ENCODE measurements around the gene KIF26B.

KIF26B gene

DNA sequence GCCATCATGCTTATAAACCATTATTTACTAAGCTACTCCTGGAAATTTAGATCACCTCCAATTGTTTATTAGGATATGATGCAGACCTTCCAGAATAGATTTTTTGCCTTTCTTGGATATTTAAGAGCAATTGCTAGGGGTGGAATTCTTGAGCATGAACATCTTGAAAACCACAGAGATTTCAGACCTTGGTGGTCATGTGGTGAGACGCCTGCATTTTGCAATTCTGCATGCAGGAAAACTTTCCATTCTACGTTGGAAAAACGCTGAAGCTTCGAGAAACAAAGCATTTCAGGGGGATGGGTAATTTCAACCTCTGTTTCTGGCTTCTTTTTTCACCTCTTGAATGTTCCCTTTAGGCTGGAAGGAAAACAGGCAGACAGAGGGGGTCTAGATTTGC lies 596.3 kb downstream of the KIF26B start:
- peak; percentile 86 for DNase-seq (ENCODE audit: low read depth in 2 of 2)

DNA sequence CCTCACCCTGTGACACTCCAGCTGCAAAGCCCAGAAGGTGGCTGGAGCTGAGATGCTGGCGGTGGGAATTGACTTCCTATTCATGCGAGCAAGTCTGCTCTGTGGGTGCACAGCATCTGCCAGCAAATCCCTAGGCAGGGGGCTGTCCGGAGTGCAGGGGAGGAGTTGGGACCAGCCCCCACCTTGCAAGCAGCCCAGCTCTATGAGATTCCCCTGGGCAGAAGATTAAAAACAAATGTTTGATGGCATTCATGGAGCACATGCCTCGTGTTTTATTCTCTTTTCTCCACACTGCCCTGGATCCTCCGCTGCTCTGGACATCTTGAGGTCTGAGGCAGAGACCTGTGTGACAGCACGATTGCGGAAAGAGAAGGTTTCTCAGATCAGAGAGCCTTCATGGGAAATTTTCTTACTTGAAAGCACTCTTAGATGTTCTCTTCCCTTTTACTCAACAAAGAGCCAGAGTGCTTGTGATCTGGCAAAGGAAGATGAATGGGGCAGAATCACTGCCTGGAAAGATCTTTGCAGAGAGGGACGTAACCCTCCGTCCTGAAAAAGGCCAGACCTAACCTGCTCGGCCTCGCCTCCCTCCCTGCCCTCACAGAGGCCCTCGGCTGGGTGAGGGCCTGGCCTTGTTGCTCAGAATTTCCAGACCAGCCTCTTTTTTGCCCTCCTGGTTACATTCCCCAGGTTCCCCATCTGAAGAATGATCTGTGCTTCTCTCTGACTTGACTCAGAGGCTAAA lies 597.1 kb downstream of the KIF26B start:
- DNase-seq (ENCODE audit: low read depth in 2 of 2) = peak; percentile 77 to 81

DNA sequence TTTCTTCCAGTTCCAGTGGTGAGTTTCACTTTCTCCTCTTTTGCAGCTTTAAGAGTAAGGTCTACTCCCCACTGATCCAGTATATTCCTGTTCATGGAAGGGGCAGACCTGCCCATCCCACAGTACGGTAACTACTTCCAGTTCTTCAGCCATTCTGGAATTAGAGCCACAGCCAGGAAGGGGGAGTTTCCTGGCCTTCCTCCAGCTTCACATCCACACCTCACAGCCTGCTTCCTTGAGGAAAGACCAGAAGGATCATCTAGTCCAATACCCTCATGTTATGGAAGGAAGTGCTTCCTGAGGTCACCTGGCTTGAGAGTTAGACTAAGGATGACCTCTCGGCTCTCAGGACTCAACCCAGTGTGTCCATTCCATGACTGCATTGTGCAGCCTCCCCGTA lies 597.8 kb downstream of the KIF26B start:
- no peak for DNase-seq (ENCODE audit: low read depth in 2 of 2)

DNA sequence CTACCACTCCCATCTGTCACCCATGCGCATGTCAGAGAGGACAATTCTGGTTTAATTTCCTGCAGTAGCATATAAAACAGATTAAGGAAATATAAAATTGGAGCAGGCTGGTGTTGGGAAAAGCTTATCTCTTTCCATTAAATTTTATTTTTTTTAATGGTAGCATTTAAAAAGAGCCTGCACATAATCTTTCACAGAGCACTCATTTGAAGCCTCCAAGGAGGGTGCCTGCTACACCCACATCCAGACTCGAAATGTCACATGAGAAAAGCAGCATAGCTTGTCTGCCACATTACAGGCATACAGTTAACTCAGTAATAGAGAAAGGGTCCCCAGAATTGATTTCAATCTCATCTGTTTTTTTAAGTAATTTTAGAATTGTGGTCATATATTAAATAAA lies 599.0 kb downstream of the KIF26B start:
- no peak for DNase-seq (ENCODE audit: low read depth in 2 of 2)

DNA sequence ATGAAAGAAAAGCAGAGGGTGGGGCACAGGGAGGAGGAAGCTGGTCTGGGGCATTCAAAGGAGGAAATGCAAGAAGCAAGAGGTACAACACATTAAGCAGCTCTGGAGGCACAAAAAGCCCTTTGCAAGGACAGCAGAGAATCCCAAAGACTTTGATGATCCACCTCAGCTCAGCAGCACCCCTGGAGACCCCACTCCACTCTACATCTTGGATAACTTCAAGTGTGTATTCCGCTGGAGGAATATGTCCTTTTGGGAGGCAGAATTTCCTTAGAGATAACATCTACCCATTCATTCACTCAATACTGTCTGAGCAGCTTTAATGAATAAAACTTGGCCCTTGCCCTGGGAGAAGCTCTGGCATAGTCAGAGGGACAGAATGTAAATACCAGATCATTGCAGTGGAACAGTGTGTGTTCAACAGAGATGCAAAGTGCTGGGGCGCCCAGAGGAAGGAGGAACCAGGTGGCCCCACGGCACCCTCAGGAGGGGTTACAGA lies 599.7 kb downstream of the KIF26B start:
- DNase-seq (ENCODE audit: low read depth in 2 of 2) = no peak
